ENCODE measurements around the gene NELL1.

Gene NELL1

DNA sequence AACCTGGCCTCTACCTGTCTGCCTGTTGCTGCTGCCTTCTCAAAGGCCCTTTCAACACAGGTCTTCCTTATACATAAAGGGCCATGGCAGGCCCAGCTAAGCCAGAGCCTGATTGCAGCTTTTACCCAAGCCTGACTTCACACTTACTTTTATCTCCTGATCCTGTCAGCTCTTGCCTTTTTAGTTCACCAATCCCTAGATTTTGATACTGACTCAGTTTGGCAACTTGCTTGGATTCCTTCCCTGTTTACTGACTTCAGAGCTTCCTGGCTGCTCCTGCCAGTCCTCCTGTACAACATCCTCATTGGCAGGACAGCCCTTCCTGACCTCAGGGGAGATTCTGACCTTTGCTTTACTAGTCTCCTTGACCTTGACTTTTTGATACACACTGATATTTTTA lies 195.2 kb downstream of the NELL1 start:
- no peak overlapping the region for H3K4me3 ChIP-seq (ENCODE audit: low read depth, low read length)
- DNase-seq (ENCODE audit: low read depth, low spot score) = no peak
- in situ Hi-C loops (cut with HindIII; ENCODE audit: low sequenced_read_pairs) = no loop called here
- TF ChIP-seq, protein P1, sequence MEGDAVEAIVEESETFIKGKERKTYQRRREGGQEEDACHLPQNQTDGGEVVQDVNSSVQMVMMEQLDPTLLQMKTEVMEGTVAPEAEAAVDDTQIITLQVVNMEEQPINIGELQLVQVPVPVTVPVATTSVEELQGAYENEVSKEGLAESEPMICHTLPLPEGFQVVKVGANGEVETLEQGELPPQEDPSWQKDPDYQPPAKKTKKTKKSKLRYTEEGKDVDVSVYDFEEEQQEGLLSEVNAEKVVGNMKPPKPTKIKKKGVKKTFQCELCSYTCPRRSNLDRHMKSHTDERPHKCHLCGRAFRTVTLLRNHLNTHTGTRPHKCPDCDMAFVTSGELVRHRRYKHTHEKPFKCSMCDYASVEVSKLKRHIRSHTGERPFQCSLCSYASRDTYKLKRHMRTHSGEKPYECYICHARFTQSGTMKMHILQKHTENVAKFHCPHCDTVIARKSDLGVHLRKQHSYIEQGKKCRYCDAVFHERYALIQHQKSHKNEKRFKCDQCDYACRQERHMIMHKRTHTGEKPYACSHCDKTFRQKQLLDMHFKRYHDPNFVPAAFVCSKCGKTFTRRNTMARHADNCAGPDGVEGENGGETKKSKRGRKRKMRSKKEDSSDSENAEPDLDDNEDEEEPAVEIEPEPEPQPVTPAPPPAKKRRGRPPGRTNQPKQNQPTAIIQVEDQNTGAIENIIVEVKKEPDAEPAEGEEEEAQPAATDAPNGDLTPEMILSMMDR (IDR thresholded peaks at IDR 0.05; ENCODE audit: low read depth, low read length) = no peak

DNA sequence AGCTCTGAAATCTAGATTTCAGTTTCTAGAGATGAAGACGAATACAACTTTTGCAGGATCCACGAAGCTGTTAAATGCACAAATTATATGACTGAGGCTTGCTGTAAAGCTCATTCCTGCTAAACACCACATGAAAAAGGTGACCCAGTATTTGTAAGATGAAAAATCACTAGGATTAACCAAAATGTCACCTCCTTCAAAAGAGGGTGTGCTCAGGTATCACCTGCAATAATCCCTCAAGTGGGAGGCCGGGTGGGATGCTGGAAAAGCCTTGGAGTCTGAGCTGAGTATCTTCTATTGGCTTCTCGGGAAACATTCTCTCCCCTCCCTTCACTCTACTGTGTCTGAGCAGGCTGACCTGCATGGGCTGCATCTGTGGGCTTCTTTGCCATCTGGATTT lies 195.8 kb downstream of the NELL1 start:
- in situ Hi-C loops (cut with HindIII; ENCODE audit: low sequenced_read_pairs) = no loop called here
- DNase-seq (ENCODE audit: low read depth, low spot score) = no peak
- H3K4me3 ChIP-seq (ENCODE audit: low read depth, low read length) = no peak overlapping the region
- TF ChIP-seq, protein P1 (IDR thresholded peaks at IDR 0.05; ENCODE audit: low read depth, low read length) = no peak

DNA sequence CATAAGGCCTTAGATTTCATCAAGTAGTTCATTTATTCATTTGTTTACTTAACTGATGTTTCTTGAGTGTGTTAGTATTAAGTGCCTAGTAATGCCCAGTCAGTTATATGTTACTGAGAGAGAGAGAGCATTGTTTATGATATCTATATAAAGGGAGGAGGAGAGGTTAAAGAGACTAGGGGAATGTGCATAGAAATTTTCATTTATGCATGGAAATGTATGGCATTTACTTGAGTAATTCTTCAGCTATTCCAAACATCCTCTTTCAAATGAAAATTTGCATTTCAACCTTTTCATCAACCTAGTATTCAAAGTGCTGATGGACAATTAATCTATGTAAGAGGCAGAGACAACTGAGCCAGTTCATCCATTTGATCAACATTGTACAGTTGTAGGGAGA lies 199.7 kb downstream of the NELL1 start:
- TF ChIP-seq, protein P1 (IDR thresholded peaks at IDR 0.05; ENCODE audit: low read depth, low read length) = no peak

DNA sequence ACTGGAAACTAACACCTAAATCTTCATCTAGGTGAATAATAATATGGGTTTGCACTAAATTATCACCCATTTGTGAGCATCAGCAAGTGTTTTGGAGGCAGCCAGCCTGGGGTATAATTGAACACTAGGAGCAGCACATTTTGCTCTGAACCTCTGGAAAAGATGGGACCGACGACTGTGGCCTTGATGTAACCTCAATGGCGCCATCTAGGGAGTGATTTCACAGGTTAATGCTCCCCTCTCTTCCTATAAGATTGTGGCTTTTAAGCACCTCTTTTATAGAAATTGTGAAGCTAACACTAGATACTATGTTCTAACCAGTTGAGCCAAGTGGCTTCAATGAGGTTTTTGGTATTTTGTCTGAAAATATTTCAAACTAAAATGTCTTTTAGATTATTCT lies 203.7 kb downstream of the NELL1 start:
- in situ Hi-C loops (cut with HindIII; ENCODE audit: low sequenced_read_pairs) = no loop called here
- no peak overlapping the region for H3K4me3 ChIP-seq (ENCODE audit: low read depth, low read length)
- TF ChIP-seq, protein P1 (IDR thresholded peaks at IDR 0.05; ENCODE audit: low read depth, low read length) = no peak
- DNase-seq (ENCODE audit: low read depth, low spot score) = no peak

More for the DNA sequence above, 199.7 kb downstream of the NELL1 start:
- in situ Hi-C loops (cut with HindIII; ENCODE audit: low sequenced_read_pairs) = no loop called here
- no peak overlapping the region for H3K4me3 ChIP-seq (ENCODE audit: low read depth, low read length)
- DNase-seq (ENCODE audit: low read depth, low spot score) = no peak

DNA sequence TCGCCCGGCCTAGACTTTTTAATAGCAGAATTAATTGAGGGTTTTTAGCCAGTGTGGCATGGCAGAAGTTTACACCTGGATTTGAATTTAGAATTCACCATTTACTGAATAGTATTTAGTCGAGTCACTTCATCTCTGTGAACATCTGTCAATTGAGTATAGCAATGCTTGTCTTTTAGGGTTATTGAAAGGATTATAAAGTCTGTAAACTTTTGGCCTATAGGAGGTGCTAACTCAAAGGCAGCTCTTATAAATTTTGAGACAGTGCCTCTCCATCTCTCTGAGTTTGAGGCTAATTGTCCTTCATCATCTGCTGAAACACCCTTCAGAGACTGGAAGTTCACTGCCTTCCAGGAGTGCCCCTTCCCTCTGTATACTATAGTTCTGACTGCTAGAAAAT lies 205.0 kb downstream of the NELL1 start:
- in situ Hi-C loops (cut with HindIII; ENCODE audit: low sequenced_read_pairs) = no loop called here
- no peak for DNase-seq (ENCODE audit: low read depth, low spot score)
- TF ChIP-seq, protein P1 (IDR thresholded peaks at IDR 0.05; ENCODE audit: low read depth, low read length) = no peak
- H3K4me3 ChIP-seq (ENCODE audit: low read depth, low read length) = no peak overlapping the region

DNA sequence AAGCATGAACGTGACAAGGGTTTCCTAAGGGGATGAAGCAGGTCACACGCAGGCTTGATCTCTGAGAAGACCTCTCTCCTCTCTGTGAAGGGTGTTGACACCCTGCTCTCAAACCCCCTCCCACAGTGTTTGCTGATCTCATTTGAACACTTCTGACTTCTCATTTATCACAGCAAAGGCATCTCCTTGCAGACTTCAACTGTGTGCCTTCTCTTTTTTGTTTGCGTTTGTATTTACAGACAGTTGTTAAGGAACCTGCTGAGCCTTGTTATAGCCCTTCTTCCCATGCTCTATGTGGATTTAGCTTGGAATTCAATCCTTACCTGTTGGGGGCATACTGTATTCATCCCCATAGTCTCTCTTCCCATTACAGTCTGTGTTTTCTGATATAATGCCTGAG lies 206.5 kb downstream of the NELL1 start:
- in situ Hi-C loops (cut with HindIII; ENCODE audit: low sequenced_read_pairs) = no loop called here
- no peak overlapping the region for H3K4me3 ChIP-seq (ENCODE audit: low read depth, low read length)
- no peak for DNase-seq (ENCODE audit: low read depth, low spot score)
- TF ChIP-seq, protein P1 (IDR thresholded peaks at IDR 0.05; ENCODE audit: low read depth, low read length) = no peak

DNA sequence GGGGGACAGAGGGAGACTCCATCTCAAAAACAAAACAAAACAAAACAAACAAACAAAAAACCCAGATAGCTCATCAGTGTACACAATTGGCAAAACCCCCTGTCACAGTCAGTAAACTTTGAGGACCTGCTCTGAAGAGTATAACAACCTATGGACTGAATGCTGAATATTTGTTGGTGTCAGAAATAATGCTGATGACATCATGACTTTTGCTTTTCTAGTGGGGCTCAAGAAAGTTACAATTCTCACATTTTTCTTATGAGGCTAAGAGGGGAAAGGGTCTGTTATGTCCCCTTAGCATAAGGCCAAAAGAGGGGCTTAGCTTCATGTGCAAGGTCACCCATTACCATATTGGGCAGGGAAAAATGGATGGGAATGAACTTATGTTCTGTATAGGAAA lies 207.4 kb downstream of the NELL1 start:
- H3K4me3 ChIP-seq (ENCODE audit: low read depth, low read length) = no peak overlapping the region
- DNase-seq (ENCODE audit: low read depth, low spot score) = no peak
- in situ Hi-C loops (cut with HindIII; ENCODE audit: low sequenced_read_pairs) = no loop called here
- TF ChIP-seq, protein P1 (IDR thresholded peaks at IDR 0.05; ENCODE audit: low read depth, low read length) = no peak

Measured in astrocyte of the spinal cord (primary cell).